ENCODE results near the gene RAPSN.
A peak's percentile ranks its signal among the peaks of the same experiment; 100 is the strongest.

The RAPSN gene

GRCh38 chr11:47395223-47396048, 53.5 kb downstream of the RAPSN start:
- DNase-seq: peak; percentile 41
- in situ Hi-C loops (cut with MboI; ENCODE audit: low pct_unique_long_range_greater_than_20kb, low sequenced_read_pairs): loop anchor here (10.0 kb wide), 1 partner anchor 61 kb away; no protein-coding TSS in a partner anchor

DNA sequence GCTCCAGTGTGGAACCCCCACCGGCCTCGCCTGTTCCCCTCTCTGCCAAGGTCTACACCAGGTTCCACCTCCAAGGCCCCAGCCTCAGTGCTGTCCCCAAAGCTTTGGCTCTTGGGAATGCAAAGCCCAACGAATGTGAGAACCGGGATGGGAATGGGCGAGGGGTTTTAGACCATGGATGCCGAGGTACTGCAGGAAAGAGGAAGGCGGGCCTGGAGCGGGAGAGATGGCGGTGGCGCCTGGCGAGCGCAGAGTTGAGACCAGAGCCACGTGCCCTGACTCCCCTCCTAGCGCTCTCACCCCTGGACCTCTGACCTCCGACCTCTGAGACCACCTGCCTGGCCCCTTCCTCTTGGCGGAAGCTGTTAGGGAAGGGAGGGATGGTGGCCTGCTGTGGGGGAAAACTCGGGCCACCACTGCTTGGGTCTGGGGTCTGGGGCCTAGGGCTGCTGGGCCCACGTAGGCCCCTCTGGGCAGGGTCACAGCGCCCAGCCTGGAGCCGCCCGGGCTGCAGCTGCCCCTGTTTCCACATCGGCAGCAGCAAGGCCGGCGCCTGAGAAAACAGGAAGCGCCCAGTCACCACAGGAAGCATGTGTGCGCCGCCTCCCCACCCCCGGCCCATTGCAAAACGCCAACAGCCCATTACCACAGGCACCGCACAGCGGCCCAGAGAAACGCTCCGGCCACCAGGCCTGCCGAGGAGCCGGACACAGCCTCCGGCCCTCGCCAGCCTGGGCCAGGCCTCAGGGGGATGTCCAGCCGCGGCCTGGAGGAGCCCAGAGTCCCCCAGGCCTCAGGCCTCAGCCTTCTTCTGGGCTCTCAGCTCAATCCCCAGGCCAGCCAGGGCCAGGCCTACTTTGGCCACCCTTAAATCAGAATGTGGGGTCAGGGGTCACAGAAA, 54.4 kb downstream of the RAPSN start:
- peak; percentile 91 for DNase-seq
- in situ Hi-C loops (cut with MboI; ENCODE audit: low pct_unique_long_range_greater_than_20kb, low sequenced_read_pairs): loop anchor here (10.0 kb wide), 1 partner anchor 60 kb away; no protein-coding TSS in a partner anchor

GRCh38 chr11:47394050-47394321, 55.0 kb downstream of the RAPSN start:
- no peak for DNase-seq
- in situ Hi-C loops (cut with MboI; ENCODE audit: low pct_unique_long_range_greater_than_20kb, low sequenced_read_pairs): loop anchor here (10.0 kb wide), 1 partner anchor 59 kb away; no protein-coding TSS in a partner anchor

- in situ Hi-C loops (cut with MboI; ENCODE audit: low pct_unique_long_range_greater_than_20kb, low sequenced_read_pairs): loop anchor here (10.0 kb wide), 1 partner anchor 59 kb away; no protein-coding TSS in a partner anchor
- DNase-seq: peak; percentile 52
Observed at GRCh38 chr11:47393163-47394049, 55.5 kb downstream of the RAPSN start.

DNA sequence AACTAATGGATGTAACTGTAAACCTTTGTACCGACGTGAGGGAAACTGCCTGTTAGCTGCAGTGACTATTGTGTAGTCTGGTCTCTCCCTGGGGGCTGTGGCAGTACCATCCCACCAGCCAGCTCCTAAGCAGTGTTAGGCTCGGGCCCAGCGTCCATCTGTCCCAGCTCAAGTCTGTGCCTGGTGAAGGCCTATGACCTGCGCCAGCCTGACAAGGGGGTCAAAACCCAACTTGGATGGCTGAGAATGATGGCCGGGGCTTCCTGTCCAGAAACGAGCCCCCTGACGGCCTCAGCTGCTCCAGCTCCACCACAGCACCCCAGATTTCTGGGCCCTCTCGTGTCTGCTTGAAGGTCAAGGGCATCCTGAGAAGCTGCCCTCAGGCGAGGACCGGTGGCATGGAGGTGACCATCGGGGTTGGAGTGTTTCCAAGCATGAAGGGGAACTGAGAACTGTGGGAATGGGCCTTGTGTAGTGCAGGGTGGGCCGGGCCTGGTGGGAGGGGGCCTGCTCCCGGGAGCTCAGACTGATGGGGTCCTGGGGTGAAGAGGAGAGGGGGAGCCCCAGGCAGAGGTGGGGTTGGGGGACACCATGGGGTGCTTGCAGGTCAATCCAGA, 56.3 kb downstream of the RAPSN start:
- DNase-seq: no peak
- in situ Hi-C loops (cut with MboI; ENCODE audit: low pct_unique_long_range_greater_than_20kb, low sequenced_read_pairs): loop anchor here (10.0 kb wide), 1 partner anchor 58 kb away; no protein-coding TSS in a partner anchor

- DNase-seq: no peak
- in situ Hi-C loops (cut with MboI; ENCODE audit: low pct_unique_long_range_greater_than_20kb, low sequenced_read_pairs): loop anchor here (10.0 kb wide), 1 partner anchor 57 kb away; no protein-coding TSS in a partner anchor
Observed at GRCh38 chr11:47391711-47392432, 57.1 kb downstream of the RAPSN start.

GRCh38 chr11:47391077-47391583, 57.8 kb downstream of the RAPSN start:
- in situ Hi-C loops (cut with MboI; ENCODE audit: low pct_unique_long_range_greater_than_20kb, low sequenced_read_pairs): loop anchor here (10.0 kb wide), 1 partner anchor 56 kb away; no protein-coding TSS in a partner anchor
- DNase-seq: peak; percentile 29

DNA sequence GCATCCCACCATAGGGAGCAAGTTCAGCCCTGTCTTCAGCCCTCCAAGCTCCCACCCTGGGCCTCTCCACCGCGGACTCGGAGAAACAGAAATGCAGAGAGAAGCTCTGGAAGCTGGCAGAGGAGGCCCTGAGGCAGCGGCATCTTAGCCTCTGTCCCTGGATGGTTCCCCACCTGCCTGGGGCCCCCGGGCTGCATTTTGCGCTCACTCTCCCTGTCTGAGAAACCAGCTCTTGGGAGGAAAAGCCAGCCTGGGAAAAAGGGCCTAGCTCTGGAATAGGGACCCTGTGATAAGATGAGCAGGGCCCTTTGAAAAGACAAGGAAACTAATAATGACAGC, 58.5 kb downstream of the RAPSN start:
- in situ Hi-C loops (cut with MboI; ENCODE audit: low pct_unique_long_range_greater_than_20kb, low sequenced_read_pairs): loop anchor here (10.0 kb wide), 1 partner anchor 56 kb away; no protein-coding TSS in a partner anchor
- no peak for DNase-seq

- in situ Hi-C loops (cut with MboI; ENCODE audit: low pct_unique_long_range_greater_than_20kb, low sequenced_read_pairs): loop anchor here (10.0 kb wide), 1 partner anchor 55 kb away; no protein-coding TSS in a partner anchor
- no peak for DNase-seq
Observed at GRCh38 chr11:47389577-47390421, 59.1 kb downstream of the RAPSN start.

GRCh38 chr11:47388697-47389576, 60.0 kb downstream of the RAPSN start:
- in situ Hi-C loops (cut with MboI; ENCODE audit: low pct_unique_long_range_greater_than_20kb, low sequenced_read_pairs): no loop called here
- DNase-seq: no peak

GRCh38 chr11:47387944-47388696, 60.8 kb downstream of the RAPSN start:
- no peak for DNase-seq
- in situ Hi-C loops (cut with MboI; ENCODE audit: low pct_unique_long_range_greater_than_20kb, low sequenced_read_pairs): no loop called here
